ENCODE data around the gene SPATA9.

DNA sequence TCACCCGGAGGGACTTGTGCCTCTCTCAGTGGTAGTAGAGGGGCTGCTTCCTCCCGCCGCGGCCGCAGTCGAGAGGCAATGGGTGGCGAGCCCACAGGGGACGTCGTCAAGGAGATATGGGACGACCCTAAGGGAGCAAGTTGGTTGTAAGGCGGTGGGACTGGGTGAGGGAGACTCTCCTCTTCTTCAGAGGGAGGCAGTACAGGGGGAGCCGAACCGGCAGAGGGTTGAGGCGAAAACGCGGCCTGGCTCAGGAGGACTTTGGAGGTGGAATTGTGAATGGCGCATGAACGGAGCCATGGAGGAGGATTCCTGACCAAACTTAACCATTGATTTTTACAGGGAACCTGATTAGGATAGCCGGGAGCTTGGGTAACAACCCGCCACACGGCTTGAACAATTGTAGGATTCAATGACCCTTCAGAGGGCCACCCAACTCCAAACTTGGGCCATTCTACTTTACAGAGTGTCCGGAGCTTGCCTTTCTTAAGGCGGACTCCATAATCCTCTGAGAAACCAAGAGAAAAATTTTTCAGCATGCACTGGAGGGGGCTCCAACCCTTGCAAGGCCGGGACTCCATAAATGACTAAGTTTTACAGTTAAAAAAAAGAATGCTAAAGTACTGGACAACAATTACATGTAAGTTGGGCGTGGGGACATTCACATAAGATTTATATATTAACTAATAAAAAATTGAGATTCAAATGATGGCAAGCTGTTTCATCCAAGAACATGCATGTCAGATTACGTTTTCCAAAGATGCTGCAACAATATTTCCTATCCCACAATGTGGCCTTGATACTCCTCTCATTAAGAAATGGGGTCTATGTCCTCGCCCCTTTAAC, 28.9 kb upstream of the SPATA9 start:
- TF ChIP-seq POLR2AphosphoS5 (IDR thresholded peaks at IDR 0.05; ENCODE audit: low read depth, low read length): no peak
- no peak for TF ChIP-seq POLR2A (IDR thresholded peaks at IDR 0.05; ENCODE audit: low read depth, low read length)
- no peak for TF ChIP-seq TAF1 (IDR thresholded peaks at IDR 0.05; ENCODE audit: borderline replicate concordance, low read depth, low read length)
